ENCODE measurements around the gene WDR74.

DNA sequence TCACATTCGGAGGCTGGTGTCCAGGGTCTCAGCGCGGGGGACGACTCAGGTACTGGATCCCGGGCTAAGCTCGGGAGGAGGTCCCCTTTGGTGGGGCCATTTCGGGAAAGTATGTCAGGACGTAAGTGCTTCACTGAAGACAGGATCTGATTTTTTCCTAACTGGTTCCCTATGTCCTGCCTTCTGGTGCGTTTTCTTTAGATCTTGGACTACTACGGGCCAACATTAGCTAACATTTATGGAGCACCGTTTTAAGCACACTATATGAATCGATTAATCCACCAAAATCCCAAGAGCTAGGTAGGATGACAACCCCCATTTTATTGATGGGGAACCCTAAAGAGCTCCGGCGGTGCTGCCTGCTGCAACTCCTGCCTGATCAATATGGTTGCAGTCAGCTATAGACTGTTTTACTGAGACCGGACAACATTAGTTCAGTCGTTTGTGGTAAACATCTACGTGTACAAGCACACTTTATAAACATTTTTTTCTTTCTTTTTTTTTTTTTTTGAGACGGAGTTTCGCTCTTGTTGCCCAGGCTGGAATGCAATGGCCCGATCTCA lies 17.0 kb upstream of the WDR74 start:
- TF ChIP-seq, protein P1, sequence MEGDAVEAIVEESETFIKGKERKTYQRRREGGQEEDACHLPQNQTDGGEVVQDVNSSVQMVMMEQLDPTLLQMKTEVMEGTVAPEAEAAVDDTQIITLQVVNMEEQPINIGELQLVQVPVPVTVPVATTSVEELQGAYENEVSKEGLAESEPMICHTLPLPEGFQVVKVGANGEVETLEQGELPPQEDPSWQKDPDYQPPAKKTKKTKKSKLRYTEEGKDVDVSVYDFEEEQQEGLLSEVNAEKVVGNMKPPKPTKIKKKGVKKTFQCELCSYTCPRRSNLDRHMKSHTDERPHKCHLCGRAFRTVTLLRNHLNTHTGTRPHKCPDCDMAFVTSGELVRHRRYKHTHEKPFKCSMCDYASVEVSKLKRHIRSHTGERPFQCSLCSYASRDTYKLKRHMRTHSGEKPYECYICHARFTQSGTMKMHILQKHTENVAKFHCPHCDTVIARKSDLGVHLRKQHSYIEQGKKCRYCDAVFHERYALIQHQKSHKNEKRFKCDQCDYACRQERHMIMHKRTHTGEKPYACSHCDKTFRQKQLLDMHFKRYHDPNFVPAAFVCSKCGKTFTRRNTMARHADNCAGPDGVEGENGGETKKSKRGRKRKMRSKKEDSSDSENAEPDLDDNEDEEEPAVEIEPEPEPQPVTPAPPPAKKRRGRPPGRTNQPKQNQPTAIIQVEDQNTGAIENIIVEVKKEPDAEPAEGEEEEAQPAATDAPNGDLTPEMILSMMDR (IDR thresholded peaks at IDR 0.05), result no peak
- TF ChIP-seq POLR2A (IDR thresholded peaks at IDR 0.05) (no peak), EP300 (IDR thresholded peaks at IDR 0.05) (no peak), POLR2AphosphoS5 (IDR thresholded peaks at IDR 0.05) (no peak)

All from upper lobe of left lung (tissue), 4 donors.